ENCODE data around the gene ADAM17.
"Not testable (repeated sequence)": the region's sequence is repeated elsewhere in the genome, so short reads cannot be mapped to it uniquely, and the experiment has no call there.

GRCh38 chr2:9513946-9514345, 41.7 kb downstream of the ADAM17 start:
- TF ChIP-seq CTCF (IDR thresholded peaks at IDR 0.05 in 8 of 11, conservative IDR thresholded peaks at IDR 0.05 in 3 of 11); POLR2A (IDR thresholded peaks at IDR 0.05): not testable (repeated sequence)

Data from spleen (tissue), 7 donors.